ENCODE results near the gene DEXI. TPM values are rescaled to one million over a fixed set of nuclear protein-coding genes. Genes with fewer than 3 reads are reported as not detected.

Gene DEXI
- total RNA-seq, 1 experiment from 2014 or later: 38.4 TPM

GRCh38 chr16:10892782-10893318 lies 49.4 kb downstream of the DEXI start:
- DNase-seq (ENCODE audit: low read depth): no peak

GRCh38 chr16:10889855-10890254 lies 52.4 kb downstream of the DEXI start:
- no peak for DNase-seq (ENCODE audit: low read depth)

GRCh38 chr16:10888320-10888937 lies 53.8 kb downstream of the DEXI start:
- DNase-seq (ENCODE audit: low read depth): no peak

- no peak for DNase-seq (ENCODE audit: low read depth)
Measured at GRCh38 chr16:10885246-10885645, 57.0 kb downstream of the DEXI start.

- DNase-seq (ENCODE audit: low read depth): no peak
Measured at GRCh38 chr16:10883004-10883403, 59.3 kb downstream of the DEXI start.

GRCh38 chr16:10881479-10882030 lies 60.7 kb downstream of the DEXI start:
- DNase-seq (ENCODE audit: low read depth): no peak

GRCh38 chr16:10880594-10881452 lies 61.4 kb downstream of the DEXI start:
- no peak for DNase-seq (ENCODE audit: low read depth)

- DNase-seq (ENCODE audit: low read depth): no peak
Measured at GRCh38 chr16:10879681-10880589, 62.3 kb downstream of the DEXI start.

Other genes starting within 250 kb of the DEXI start
- gene TEKT5, start 247.5 kb downstream of the DEXI start, total RNA-seq (2014; rRNA removed; shearing (Covaris generic)): not detected in 2 replicates
- gene NUBP1, start 198.6 kb downstream of the DEXI start, total RNA-seq (2014; rRNA removed; shearing (Covaris generic)): 32.2 and 46.9 TPM in 2 replicates
- gene TVP23A, start 123.7 kb downstream of the DEXI start, total RNA-seq (2014; rRNA removed; shearing (Covaris generic)): not detected in 2 replicates
- not detected in 2 replicates for gene CIITA, start 65.3 kb downstream of the DEXI start, total RNA-seq (2014; rRNA removed; shearing (Covaris generic))
- gene CLEC16A, start 2.1 kb upstream of the DEXI start, total RNA-seq (2014; rRNA removed; shearing (Covaris generic)): 7.2 TPM in 2 replicates

Data from Daoy (cell line).